OCI-LY1 (cell line): ENCODE data around the gene CTXND1.
"Not testable (repeated sequence)": the region's sequence is repeated elsewhere in the genome, so short reads cannot be mapped to it uniquely, and the experiment has no call there.

Experiments
- H2AFZ ChIP-seq: fragments of 200-600 bp; sonication (generic), shearing (Covaris generic); 2 replicates; pipeline ENCODE4 v1.6.0; 2014; ENCODE audit warnings: antibody characterized with exemption, mild to moderate bottlenecking, low read length
- H3F3A ChIP-seq: fragments of 200-600 bp; sonication (generic), shearing (Covaris generic); 2 replicates; pipeline ENCODE4 v1.6.0; 2014; ENCODE audit warnings: mild to moderate bottlenecking, antibody characterized with exemption, low read length, moderate library complexity; ENCODE audit not compliant: insufficient read depth
- H3K27ac ChIP-seq: fragments of 200-600 bp; sonication (generic); 2 replicates; pipeline ENCODE4 v1.5.1; 2014; ENCODE audit warnings: low read length, mixed run types, mild to moderate bottlenecking, low read depth; ENCODE audit not compliant: poor library complexity, severe bottlenecking
- H3K27me3 ChIP-seq: fragments of 200-600 bp; sonication (generic); 2 replicates; pipeline ENCODE4 v1.6.0; 2014; ENCODE audit warnings: antibody characterized with exemption, mild to moderate bottlenecking, low read length, moderate library complexity; ENCODE audit not compliant: insufficient read depth
- H3K36me3 ChIP-seq: fragments of 200-600 bp; sonication (generic); 2 replicates; pipeline ENCODE4 v1.6.1; 2014; ENCODE audit warnings: mild to moderate bottlenecking, antibody characterized with exemption, low read length, moderate library complexity, mixed read lengths; ENCODE audit not compliant: insufficient read depth
- H3K4me1 ChIP-seq: fragments of 200-600 bp; sonication (generic); 2 replicates; pipeline ENCODE4 v1.5.1; 2014; ENCODE audit warnings: mild to moderate bottlenecking, low read length, moderate library complexity; ENCODE audit not compliant: insufficient read depth, severe bottlenecking
- H3K4me2 ChIP-seq: fragments of 200-600 bp; sonication (generic), shearing (Covaris generic); 2 replicates; pipeline ENCODE4 v1.6.1; 2014; ENCODE audit warnings: low read length
- H3K4me3 ChIP-seq: fragments of 200-600 bp; sonication (generic); 2 replicates; pipeline ENCODE4 v1.5.1; 2014; ENCODE audit warnings: low read length, low read depth, mild to moderate bottlenecking, mixed read lengths; ENCODE audit not compliant: poor library complexity, severe bottlenecking
- H3K79me2 ChIP-seq: fragments of 200-600 bp; shearing (Covaris generic); 2 replicates; pipeline ENCODE4 v1.6.1; 2016; ENCODE audit warnings: mixed run types, low read length, mixed read lengths; ENCODE audit not compliant: insufficient read depth
- H3K9ac ChIP-seq: fragments of 200-600 bp; sonication (generic), shearing (Covaris generic); 2 replicates; pipeline ENCODE4 v1.6.1; 2014; ENCODE audit warnings: mild to moderate bottlenecking, low read length, mixed read lengths
- H3K9me2 ChIP-seq: fragments of 200-600 bp; sonication (generic), shearing (Covaris generic); 2 replicates; pipeline ENCODE4 v1.6.1; 2014; ENCODE audit warnings: low read depth, mild to moderate bottlenecking, low read length, mixed read lengths
- H3K9me3 ChIP-seq: fragments of 200-600 bp; shearing (Covaris generic); 2 replicates; pipeline ENCODE4 v1.6.1; 2014; ENCODE audit warnings: low read length, mixed read lengths
- H4K20me1 ChIP-seq: fragments of 200-600 bp; sonication (generic), shearing (Covaris generic); 2 replicates; pipeline ENCODE4 v1.6.0; 2016; ENCODE audit warnings: mild to moderate bottlenecking, low read length; ENCODE audit not compliant: insufficient read depth
- EZH2 ChIP-seq: fragments of 200-600 bp; sonication (generic), shearing (Covaris generic); IDR thresholded peaks from 2 replicates; pipeline ENCODE4 v1.8.0; 2017; ENCODE audit warnings: borderline replicate concordance, mixed run types, mild to moderate bottlenecking, antibody characterized with exemption, low read length, moderate library complexity, mixed read lengths
- TF ChIP-seq, protein P1 (sequence below): fragments of 200-600 bp; sonication (generic), shearing (Covaris generic); IDR thresholded peaks from 2 replicates; pipeline ENCODE4 v1.5.1; 2017; ENCODE audit warnings: mild to moderate bottlenecking, antibody characterized with exemption, low read length, moderate library complexity, mixed read lengths

Gene CTXND1

GRCh38 chr15:80157215-80157614, 94.8 kb downstream of the CTXND1 start:
- Histone ChIP-seq H3K79me2 (no peaks in the 10 kb centered on the region), H3F3A (no peaks in the 10 kb centered on the region), H3K9ac (no peak overlapping the region), H2AFZ (no peak overlapping the region), H3K4me2 (no peak overlapping the region), H3K36me3 (no peaks in the 10 kb centered on the region), H3K9me2 (no peaks in the 10 kb centered on the region), H3K9me3 (no peaks in the 10 kb centered on the region), H3K4me3 (no peak overlapping the region), H3K27me3 (no peaks in the 10 kb centered on the region), H4K20me1 (no peaks in the 10 kb centered on the region), H3K4me1 (peaks cover 25% of the 10 kb centered on the region), H3K27ac (no peak overlapping the region)
- TF ChIP-seq EZH2, result no peak
- TF ChIP-seq, protein P1, sequence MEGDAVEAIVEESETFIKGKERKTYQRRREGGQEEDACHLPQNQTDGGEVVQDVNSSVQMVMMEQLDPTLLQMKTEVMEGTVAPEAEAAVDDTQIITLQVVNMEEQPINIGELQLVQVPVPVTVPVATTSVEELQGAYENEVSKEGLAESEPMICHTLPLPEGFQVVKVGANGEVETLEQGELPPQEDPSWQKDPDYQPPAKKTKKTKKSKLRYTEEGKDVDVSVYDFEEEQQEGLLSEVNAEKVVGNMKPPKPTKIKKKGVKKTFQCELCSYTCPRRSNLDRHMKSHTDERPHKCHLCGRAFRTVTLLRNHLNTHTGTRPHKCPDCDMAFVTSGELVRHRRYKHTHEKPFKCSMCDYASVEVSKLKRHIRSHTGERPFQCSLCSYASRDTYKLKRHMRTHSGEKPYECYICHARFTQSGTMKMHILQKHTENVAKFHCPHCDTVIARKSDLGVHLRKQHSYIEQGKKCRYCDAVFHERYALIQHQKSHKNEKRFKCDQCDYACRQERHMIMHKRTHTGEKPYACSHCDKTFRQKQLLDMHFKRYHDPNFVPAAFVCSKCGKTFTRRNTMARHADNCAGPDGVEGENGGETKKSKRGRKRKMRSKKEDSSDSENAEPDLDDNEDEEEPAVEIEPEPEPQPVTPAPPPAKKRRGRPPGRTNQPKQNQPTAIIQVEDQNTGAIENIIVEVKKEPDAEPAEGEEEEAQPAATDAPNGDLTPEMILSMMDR, result no peak

- Histone ChIP-seq H4K20me1 (no peaks in the 10 kb centered on the region), H3K79me2 (no peaks in the 10 kb centered on the region), H3K36me3 (no peaks in the 10 kb centered on the region), H3K4me2 (no peak overlapping the region), H3K27ac (no peak overlapping the region), H3K9me2 (no peaks in the 10 kb centered on the region), H3F3A (no peaks in the 10 kb centered on the region), H3K9ac (no peak overlapping the region), H3K27me3 (no peaks in the 10 kb centered on the region), H3K9me3 (no peaks in the 10 kb centered on the region), H2AFZ (no peak overlapping the region), H3K4me3 (no peak overlapping the region), H3K4me1 (peaks cover 23% of the 10 kb centered on the region)
- TF ChIP-seq, protein P1, result no peak
- TF ChIP-seq EZH2, result no peak
Observed at GRCh38 chr15:80156176-80156720, 95.8 kb downstream of the CTXND1 start.

- H3F3A ChIP-seq, H3K79me2 ChIP-seq, H3K4me3 ChIP-seq, H3K36me3 ChIP-seq, H3K9me2 ChIP-seq, H3K27me3 ChIP-seq, H2AFZ ChIP-seq, H4K20me1 ChIP-seq, H3K9ac ChIP-seq, H3K4me2 ChIP-seq, H3K27ac ChIP-seq, H3K9me3 ChIP-seq: not testable (repeated sequence)
- H3K4me1 ChIP-seq, result peaks cover 16% of the 10 kb centered on the region
Observed at GRCh38 chr15:80155378-80156175, 96.4 kb downstream of the CTXND1 start.

- no peaks in the 10 kb centered on the region for H3K36me3 ChIP-seq
- H3K27ac ChIP-seq, result no peak overlapping the region
- no peaks in the 10 kb centered on the region for H3K9me3 ChIP-seq
- H3K4me1 ChIP-seq, result peaks cover 11% of the 10 kb centered on the region
- TF ChIP-seq, protein P1, result no peak
- no peak for TF ChIP-seq EZH2
- H4K20me1 ChIP-seq, result no peaks in the 10 kb centered on the region
- H3F3A ChIP-seq, result no peaks in the 10 kb centered on the region
- no peak overlapping the region for H3K4me2 ChIP-seq
- no peak overlapping the region for H3K4me3 ChIP-seq
- no peaks in the 10 kb centered on the region for H3K27me3 ChIP-seq
- no peaks in the 10 kb centered on the region for H3K9me2 ChIP-seq
- no peak overlapping the region for H2AFZ ChIP-seq
- H3K9ac ChIP-seq, result no peak overlapping the region
- H3K79me2 ChIP-seq, result no peaks in the 10 kb centered on the region
Observed at GRCh38 chr15:80155001-80155377, 97.0 kb downstream of the CTXND1 start.
